ENCODE measurements around the gene ZBTB7A.

GRCh38 chr19:4064149-4064495, 2.6 kb downstream of the ZBTB7A start:
- TF ChIP-seq CTCF (IDR thresholded peaks at IDR 0.05; ENCODE audit: insufficient read depth, low read length) (no peak), REST (IDR thresholded peaks at IDR 0.05; ENCODE audit: insufficient replicate concordance, low read depth) (no peak)

Data from HL-60 (cell line).